ENCODE results near the gene HECTD3.
"Not testable (repeated sequence)": the region's sequence is repeated elsewhere in the genome, so short reads cannot be mapped to it uniquely, and the experiment has no call there.

Gene HECTD3

GRCh38 chr1:44988531-44989156 is 22.5 kb downstream of the HECTD3 start:
- no peak for DNase-seq (ENCODE audit: low read depth in 2 of 2)

DNA sequence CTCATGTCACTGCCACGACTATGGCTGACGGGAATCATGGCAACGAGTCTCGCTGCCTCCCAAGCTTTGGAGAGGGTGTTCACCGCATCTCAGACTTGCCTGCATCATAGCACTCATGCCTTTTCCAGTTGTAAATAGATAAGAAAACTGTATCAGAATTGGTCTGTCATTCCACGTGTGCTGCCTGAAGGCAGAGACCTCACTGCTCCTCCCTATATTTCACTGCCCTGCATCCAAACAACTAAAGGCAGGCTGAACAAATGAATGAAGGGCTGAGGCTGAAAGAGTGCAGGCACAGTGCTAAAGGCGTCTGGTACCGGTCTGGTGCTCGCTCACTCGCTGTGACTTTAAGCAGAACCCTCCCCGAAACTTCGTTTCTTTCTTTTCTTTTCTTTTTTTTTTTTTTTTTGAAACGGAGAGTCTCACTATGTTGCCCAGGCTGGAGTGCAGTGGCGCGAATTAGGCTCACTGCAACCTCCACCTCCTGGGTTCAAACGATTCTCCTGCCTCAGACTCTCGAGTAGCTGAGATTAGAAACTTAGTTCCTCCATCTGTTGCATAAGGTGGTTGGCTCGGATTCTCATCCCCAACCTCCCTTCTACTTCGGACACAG is 25.3 kb downstream of the HECTD3 start:
- no peak for DNase-seq (ENCODE audit: low read depth in 2 of 2)

DNA sequence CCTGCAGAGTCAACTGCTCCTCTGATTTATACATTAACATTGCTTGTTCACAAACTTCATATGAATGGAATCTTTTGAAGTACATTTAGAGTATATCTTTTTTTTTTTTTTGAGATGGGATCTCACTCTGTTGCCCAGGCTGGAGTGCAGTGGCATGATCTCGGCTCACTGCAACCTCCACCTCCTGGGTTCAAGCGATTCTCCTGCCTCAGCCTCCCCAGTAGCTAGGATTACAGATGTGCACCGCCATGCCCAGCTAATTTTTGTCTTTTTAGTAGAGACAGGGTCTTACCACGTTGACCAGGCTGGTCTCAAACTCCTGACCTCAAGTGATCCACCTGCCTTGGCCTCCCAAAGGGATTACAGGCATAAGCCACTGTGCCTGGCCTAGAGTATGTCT is 33.8 kb downstream of the HECTD3 start:
- DNase-seq (ENCODE audit: low read depth in 2 of 2): not testable (repeated sequence)

GRCh38 chr1:44976252-44976651 is 34.9 kb downstream of the HECTD3 start:
- no peak for DNase-seq (ENCODE audit: low read depth in 2 of 2)

GRCh38 chr1:44973645-44974044 is 37.5 kb downstream of the HECTD3 start:
- DNase-seq (ENCODE audit: low read depth in 2 of 2): no peak

- no peak for DNase-seq (ENCODE audit: low read depth in 2 of 2)
Observed at GRCh38 chr1:44970317-44970716, 40.8 kb downstream of the HECTD3 start.

GRCh38 chr1:44964396-44964795 is 46.7 kb downstream of the HECTD3 start:
- no peak for DNase-seq (ENCODE audit: low read depth in 2 of 2)

DNA sequence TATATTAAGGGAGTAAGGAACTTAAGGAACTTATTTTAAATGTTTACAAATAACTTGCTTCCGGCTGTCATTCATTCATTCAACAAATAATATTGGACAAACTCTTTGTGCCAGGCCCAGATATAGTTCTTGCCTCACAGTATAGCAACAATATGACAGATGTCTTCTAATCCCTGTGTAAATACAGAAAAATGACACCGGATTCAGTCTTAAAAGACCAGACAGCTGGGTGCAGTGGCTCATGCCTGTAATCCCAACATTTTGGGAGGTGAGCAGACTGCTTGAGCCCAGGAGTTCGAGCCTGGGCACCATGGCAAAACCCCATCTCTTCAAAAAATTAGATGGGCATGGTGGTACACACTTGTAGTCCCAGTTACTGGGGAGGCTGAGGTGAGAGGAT is 48.4 kb downstream of the HECTD3 start:
- no peak for DNase-seq (ENCODE audit: low read depth in 2 of 2)

DNA sequence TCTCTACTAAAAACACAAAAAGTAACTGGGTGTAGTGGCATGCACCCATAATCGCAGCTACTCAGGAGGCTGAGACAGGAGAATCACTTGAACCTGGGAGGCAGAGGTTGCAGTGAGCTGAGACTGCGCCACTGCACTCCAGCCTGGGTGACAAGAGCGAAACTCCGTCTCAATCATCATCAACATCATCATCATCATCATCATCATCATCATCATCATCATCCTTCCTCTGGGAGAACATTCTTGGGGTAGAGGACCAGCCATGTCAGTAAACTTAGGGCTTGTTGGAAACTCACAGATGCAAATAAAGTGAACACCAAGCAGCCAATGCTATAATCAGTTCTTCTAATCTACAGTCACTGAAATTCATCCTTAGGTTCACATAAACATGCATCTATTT is 49.1 kb downstream of the HECTD3 start:
- not testable (repeated sequence) for DNase-seq (ENCODE audit: low read depth in 2 of 2)

DNA sequence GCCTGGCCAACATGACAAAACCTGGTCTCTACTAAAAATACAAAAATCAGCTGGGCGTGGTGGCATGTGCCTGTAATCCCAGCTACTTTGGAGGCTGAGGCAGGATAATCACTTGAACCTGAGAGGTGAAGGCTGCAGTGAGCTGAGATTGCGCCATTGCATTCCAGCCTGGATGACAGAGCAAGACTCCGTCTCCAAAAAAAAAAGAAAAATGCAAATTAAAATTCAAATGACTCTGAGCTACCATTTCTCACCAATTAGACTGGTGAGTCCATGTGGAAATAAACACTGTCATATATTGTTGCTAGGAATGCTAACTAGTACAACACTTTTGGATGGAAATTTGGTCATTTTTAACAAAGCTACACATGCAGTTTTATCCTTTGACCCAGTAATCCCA is 53.6 kb downstream of the HECTD3 start:
- not testable (repeated sequence) for DNase-seq (ENCODE audit: low read depth in 2 of 2)

DNA sequence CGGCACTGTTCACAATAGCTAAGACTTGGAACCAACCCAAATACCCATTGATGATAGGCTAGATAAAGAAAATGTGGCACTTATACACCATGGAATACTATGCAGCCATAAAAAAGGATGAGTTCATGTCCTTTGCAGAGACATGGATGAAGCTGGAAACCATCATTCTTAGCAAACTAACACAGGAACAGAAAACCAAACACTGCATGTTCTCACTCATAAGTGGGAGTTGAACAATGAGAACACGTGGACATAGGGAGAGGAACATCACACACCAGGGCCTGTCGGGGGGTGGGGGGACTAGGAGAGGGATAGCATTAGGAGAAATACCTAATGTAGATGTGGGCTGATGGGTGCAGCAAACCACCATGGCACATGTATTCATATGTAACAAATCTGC is 55.0 kb downstream of the HECTD3 start:
- not testable (repeated sequence) for DNase-seq (ENCODE audit: low read depth in 2 of 2)
